HepG2 (cell line): ENCODE results near the gene TMBIM1. TPM values are rescaled to one million over a fixed set of nuclear protein-coding genes. Genes with fewer than 3 reads are reported as not detected.

Source experiments
- ATF3 ChIP-seq: sonication (generic); formaldehyde crosslinking; IDR thresholded peaks from 2 replicates; pipeline ENCODE4 v1.4.0; 2020; ENCODE audit warnings: missing genetic modification reagents
- PRDM15 ChIP-seq: sonication (generic); formaldehyde crosslinking; IDR thresholded peaks from 2 replicates; pipeline ENCODE4 v1.4.0; 2020; ENCODE audit warnings: missing genetic modification reagents
- SMAD1 ChIP-seq: sonication (generic); formaldehyde crosslinking; IDR thresholded peaks from 2 replicates; pipeline ENCODE4 v1.4.0; 2020; ENCODE audit warnings: missing genetic modification reagents, low read depth, mild to moderate bottlenecking, borderline replicate concordance
- ZNF138 ChIP-seq: sonication (generic); formaldehyde crosslinking; IDR thresholded peaks from 2 replicates; pipeline ENCODE4 v1.5.0; 2020; ENCODE audit warnings: mild to moderate bottlenecking, low read depth, missing genetic modification reagents
- ZNF142 ChIP-seq: sonication (generic); formaldehyde crosslinking; IDR thresholded peaks from 2 replicates; pipeline ENCODE4 v1.4.0; 2020; ENCODE audit warnings: missing genetic modification reagents
- ZNF251 ChIP-seq: sonication (generic); formaldehyde crosslinking; IDR thresholded peaks from 2 replicates; pipeline ENCODE4 v1.9.0; 2021; ENCODE audit warnings: mild to moderate bottlenecking, missing genetic modification reagents
- ZNF318 ChIP-seq: sonication (generic); formaldehyde crosslinking; IDR thresholded peaks from 2 replicates; pipeline ENCODE4 v1.4.0; 2020; ENCODE audit warnings: mild to moderate bottlenecking, missing genetic modification reagents
- ZNF335 ChIP-seq: sonication (generic); formaldehyde crosslinking; IDR thresholded peaks from 2 replicates; pipeline ENCODE4 v1.4.0; 2020; ENCODE audit warnings: missing genetic modification reagents
- ZSCAN12 ChIP-seq: sonication (generic); formaldehyde crosslinking; IDR thresholded peaks from 2 replicates; pipeline ENCODE4 v1.9.0; 2021; ENCODE audit warnings: mild to moderate bottlenecking, missing genetic modification reagents
- polyA plus RNA-seq, 8 experiments: library from polyadenylated mRNA; depleted of rRNA in 3 of 8; stranded (reverse) in 7 of 8; unstranded in 1 of 8; fragments of >200 nt; fragmentation: Illumina TruSeq in 4 of 8; extraction: Trizol in 4 of 8; gene quantifications; 2 replicates each; pipeline versions ENCODE4 v1.2.1 to v1.2.3, GENCODE V29; 2011 to 2016; ENCODE audit warnings: low read depth in 4 of 8, missing spikeins in 1 of 8, mixed read lengths in 1 of 8; ENCODE audit not compliant: insufficient read depth in 1 of 8
- total RNA-seq, 5 experiments: library from RNA; depleted of rRNA; stranded (reverse); fragments of >200 nt; fragmentation: Illumina TruSeq; extraction: Trizol; gene quantifications; 2 replicates each; pipeline ENCODE4 v1.2.3, GENCODE V29; 2016; ENCODE audit warnings: low read depth in 1 of 5

Gene TMBIM1
- total and polyA plus RNA-seq, 2 of the 13 experiments (the other 11 are each of a cell fraction or from before 2014, with no cell fraction given): 127 to 139 TPM

GRCh38 chr2:218269900-218270720, 22.2 kb downstream of the TMBIM1 start, which contains the start of the genes AAMP and PNKD (continued):
- peak; percentile 72 for TF ChIP-seq ZNF142 (CRISPR knock-in tag)
- TF ChIP-seq ZNF335: peak; percentile 50; the same call in 1 of the 2 replicates
- no peak for TF ChIP-seq ATF3 (CRISPR knock-in tag)
- TF ChIP-seq ZSCAN12 (CRISPR knock-in tag): 0 out of 2 replicates have a peak, but pooled peaks have one; percentile 60
- TF ChIP-seq ZNF138 (CRISPR knock-in tag): peak; percentile 37; the same call in 1 of the 2 replicates
- TF ChIP-seq ZNF318 (CRISPR knock-in tag): peak; percentile 63; the same call in 1 of the 2 replicates
- 0 out of 2 replicates have a peak, but pooled peaks have one; percentile 16 for TF ChIP-seq SMAD1 (CRISPR knock-in tag)
- TF ChIP-seq PRDM15 (CRISPR knock-in tag): peak; percentile 67
- TF ChIP-seq ZNF251 (CRISPR knock-in tag): no peak
